Colon (tissue), 2 donors: ENCODE measurements around the gene RASL12.

Experiments
- FAIRE-seq: peaks from 2 replicates; lab custom pipeline; 2012; peaks lifted over from hg19 to GRCh38; lab: Jason Lieb, UNC
- donor health status: control.
- donor health status: control.

Gene RASL12

GRCh38 chr15:65092911-65093792, 25.4 kb upstream of the RASL12 start:
- FAIRE-seq = no peak

- no peak for FAIRE-seq
Measured at GRCh38 chr15:65091946-65092770, 24.4 kb upstream of the RASL12 start.

GRCh38 chr15:65089206-65089824, 21.5 kb upstream of the RASL12 start:
- no peak for FAIRE-seq

GRCh38 chr15:65088643-65089021, 20.8 kb upstream of the RASL12 start:
- FAIRE-seq = no peak

- FAIRE-seq = no peak
Measured at GRCh38 chr15:65087873-65088642, 20.3 kb upstream of the RASL12 start.

- no peak for FAIRE-seq
Measured at GRCh38 chr15:65087411-65087810, 19.6 kb upstream of the RASL12 start.

GRCh38 chr15:65086680-65087111, 18.9 kb upstream of the RASL12 start:
- no peak for FAIRE-seq

GRCh38 chr15:65085990-65086679, 18.3 kb upstream of the RASL12 start:
- no peak for FAIRE-seq

GRCh38 chr15:65085207-65085753, 17.5 kb upstream of the RASL12 start:
- no peak for FAIRE-seq

GRCh38 chr15:65084500-65085206, 16.9 kb upstream of the RASL12 start:
- no peak for FAIRE-seq

- no peak for FAIRE-seq
Measured at GRCh38 chr15:65083262-65083701, 15.5 kb upstream of the RASL12 start.

GRCh38 chr15:65082303-65082953, 14.6 kb upstream of the RASL12 start:
- no peak for FAIRE-seq

- no peak for FAIRE-seq
Measured at GRCh38 chr15:65081758-65082157, 14.0 kb upstream of the RASL12 start.

GRCh38 chr15:65081270-65081669, 13.5 kb upstream of the RASL12 start:
- no peak for FAIRE-seq

- FAIRE-seq = no peak
Measured at GRCh38 chr15:65079580-65079979, 11.8 kb upstream of the RASL12 start.

- FAIRE-seq = no peak
Measured at GRCh38 chr15:65077981-65078352, 10.2 kb upstream of the RASL12 start.

GRCh38 chr15:65077291-65077980, 9.6 kb upstream of the RASL12 start:
- no peak for FAIRE-seq

GRCh38 chr15:65076486-65077290, 8.9 kb upstream of the RASL12 start, which contains the start of gene KBTBD13:
KBTBD13 (plus strand) TSS chr15:65076746; CDS start chr15:65076816, 70 bp downstream.
- no peak for FAIRE-seq
